H9 (cell line): ENCODE results near the gene LINC01488. TPM values are rescaled to one million over a fixed set of nuclear protein-coding genes. Genes with fewer than 3 reads are reported as not detected.

Experiments used
- DNase-seq: peaks from one replicate; pipeline ENCODE4 v3.0.0-alpha.2; 2017
- H2AFZ ChIP-seq: one replicate; pipeline ENCODE4 v1.6.1; 2013; ENCODE audit warnings: mild to moderate bottlenecking, low read length, control low read depth, moderate library complexity
- H2AK5ac ChIP-seq: 2 replicates; pipeline ENCODE4 v1.6.1; 2013; ENCODE audit warnings: low read length, control low read depth, mixed read lengths; ENCODE audit not compliant: insufficient read length
- H2BK120ac ChIP-seq: one replicate; pipeline ENCODE4 v1.6.1; 2013; ENCODE audit warnings: low read depth, mild to moderate bottlenecking, low read length, control low read depth, inconsistent platforms; ENCODE audit not compliant: poor library complexity, severe bottlenecking
- H2BK12ac ChIP-seq: 2 replicates; pipeline ENCODE4 v1.6.1; 2013; ENCODE audit warnings: low read length, control low read depth, mixed read lengths, low read depth; ENCODE audit not compliant: insufficient read length
- H2BK15ac ChIP-seq: 2 replicates; pipeline ENCODE4 v1.6.1; 2013; ENCODE audit warnings: low read depth, low read length, control low read depth
- H2BK20ac ChIP-seq: one replicate; pipeline ENCODE4 v1.6.1; 2013; ENCODE audit warnings: low read depth, mild to moderate bottlenecking, low read length, control low read depth, inconsistent platforms; ENCODE audit not compliant: poor library complexity, severe bottlenecking
- H2BK5ac ChIP-seq: 2 replicates; pipeline ENCODE4 v1.6.1; 2013; ENCODE audit warnings: low read length, control low read depth, mixed read lengths; ENCODE audit not compliant: insufficient read length
- H3K14ac ChIP-seq: 2 replicates; pipeline ENCODE4 v1.6.1; 2013; ENCODE audit warnings: low read length, control low read depth; ENCODE audit not compliant: insufficient read depth
- H3K18ac ChIP-seq: 2 replicates; pipeline ENCODE4 v1.6.1; 2013; ENCODE audit warnings: low read depth, mild to moderate bottlenecking, mixed read lengths, low read length, control low read depth; ENCODE audit not compliant: insufficient read length
- H3K23ac ChIP-seq: 2 replicates; pipeline ENCODE4 v1.6.1; 2013; ENCODE audit warnings: low read length, control low read depth, mixed read lengths, low read depth; ENCODE audit not compliant: insufficient read length
- H3K23me2 ChIP-seq: 2 replicates; pipeline ENCODE4 v1.6.1; 2013; ENCODE audit warnings: low read depth, mild to moderate bottlenecking, mixed read lengths, low read length, control low read depth; ENCODE audit not compliant: insufficient read length, poor library complexity, severe bottlenecking
- H3K27ac ChIP-seq: 2 replicates; pipeline ENCODE4 v1.5.1; 2013; ENCODE audit warnings: low read length, control low read depth, mixed read lengths, low read depth; ENCODE audit not compliant: insufficient read length
- H3K27me3 ChIP-seq: 2 replicates; pipeline ENCODE4 v1.6.1; 2013; ENCODE audit warnings: low read length, control low read depth, inconsistent platforms; ENCODE audit not compliant: insufficient read depth
- H3K4ac ChIP-seq: 2 replicates; pipeline ENCODE4 v1.6.1; 2013; ENCODE audit warnings: low read depth, mild to moderate bottlenecking, control low read depth, inconsistent platforms, low read length, moderate library complexity
- H3K4me1 ChIP-seq: 2 replicates; pipeline ENCODE4 v1.6.1; 2013; ENCODE audit warnings: low read length, control low read depth, inconsistent platforms; ENCODE audit not compliant: insufficient read depth
- H3K4me2 ChIP-seq: 2 replicates; pipeline ENCODE4 v1.6.1; 2013; ENCODE audit warnings: low read length, control low read depth, mixed read lengths; ENCODE audit not compliant: insufficient read length, insufficient read depth
- H3K56ac ChIP-seq: 2 replicates; pipeline ENCODE4 v1.6.1; 2013; ENCODE audit warnings: low read depth, mild to moderate bottlenecking, mixed read lengths, low read length, control low read depth; ENCODE audit not compliant: insufficient read length
- H3K79me1 ChIP-seq: 2 replicates; pipeline ENCODE4 v1.6.1; 2013; ENCODE audit warnings: low read depth, mild to moderate bottlenecking, moderate library complexity, low read length, control low read depth, inconsistent platforms; ENCODE audit not compliant: insufficient read depth, poor library complexity, severe bottlenecking
- H3K79me2 ChIP-seq: 2 replicates; pipeline ENCODE4 v1.6.1; 2013; ENCODE audit warnings: low read length, control low read depth, inconsistent platforms; ENCODE audit not compliant: insufficient read depth
- H3K9ac ChIP-seq: 2 replicates; pipeline ENCODE4 v1.6.1; 2013; ENCODE audit warnings: low read length, control low read depth, mixed read lengths; ENCODE audit not compliant: insufficient read length; ENCODE audit errors: extremely low read depth
- H3K9me3 ChIP-seq: one replicate; pipeline ENCODE4 v1.6.1; 2013; ENCODE audit warnings: low read depth, low read length, inconsistent platforms; ENCODE audit not compliant: control insufficient read depth
- H3T11ph ChIP-seq: one replicate; pipeline ENCODE4 v1.6.1; 2013; ENCODE audit warnings: mild to moderate bottlenecking, low read length, control low read depth, inconsistent platforms
- H4K20me1 ChIP-seq: one replicate; pipeline ENCODE4 v1.6.1; 2013; ENCODE audit not compliant: control insufficient read depth, insufficient read length, insufficient read depth
- H4K5ac ChIP-seq: 2 replicates; pipeline ENCODE4 v1.6.1; 2013; ENCODE audit warnings: low read depth, mild to moderate bottlenecking, mixed read lengths, low read length, control low read depth; ENCODE audit not compliant: insufficient read length
- H4K8ac ChIP-seq: replicated peaks from 2 replicates; pipeline ENCODE4 v1.6.1; 2013; ENCODE audit warnings: low read length, control low read depth, mixed read lengths, low read depth; ENCODE audit not compliant: insufficient read length
- H4K91ac ChIP-seq: 2 replicates; pipeline ENCODE4 v1.6.1; 2013; ENCODE audit warnings: low read depth, mild to moderate bottlenecking, moderate library complexity, mixed read lengths, low read length, control low read depth; ENCODE audit not compliant: insufficient read length
- H3K27ac Mint-ChIP-seq, 3 experiments: 2 replicates in 2 of 3; 3 replicates in 1 of 3; pipeline ENCODE4 v1.8.0; 2020 to 2021; ENCODE audit warnings: mixed read lengths in 3 of 3, mild to moderate bottlenecking in 1 of 3, moderate library complexity in 1 of 3
- H3K27me3 Mint-ChIP-seq: 2 replicates; pipeline ENCODE4 v1.8.0; 2021; ENCODE audit warnings: low read depth, mild to moderate bottlenecking, moderate library complexity, mixed read lengths
- H3K36me3 Mint-ChIP-seq, 3 experiments: 2 replicates in 2 of 3; 3 replicates in 1 of 3; pipeline ENCODE4 v1.8.0; 2020 to 2021; ENCODE audit warnings: low read depth in 3 of 3, mixed read lengths in 3 of 3; ENCODE audit not compliant: insufficient read depth in 1 of 3
- H3K4me1 Mint-ChIP-seq, 2 experiments: 2 replicates each; pipeline ENCODE4 v1.8.0; 2020; ENCODE audit warnings: mixed read lengths in 2 of 2
- H3K4me3 Mint-ChIP-seq, 2 experiments: 2 replicates in 1 of 2; 3 replicates in 1 of 2; pipeline ENCODE4 v1.8.0; 2020 to 2021; ENCODE audit warnings: mild to moderate bottlenecking in 2 of 2, mixed read lengths in 2 of 2, moderate library complexity in 1 of 2
- H3K9me3 Mint-ChIP-seq, 2 experiments: 2 replicates in 1 of 2; 3 replicates in 1 of 2; pipeline ENCODE4 v1.8.0; 2020; ENCODE audit warnings: mild to moderate bottlenecking in 2 of 2, mixed read lengths in 2 of 2, moderate library complexity in 1 of 2
- WGBS: extraction: QIAGEN DNeasy Blood & Tissue Kit; methylation state at CpG from one replicate; pipeline ENCODE4 v1.1.7; 2013; ENCODE audit warnings: missing lambda C conversion rate, low lambda C conversion rate, mixed read lengths; ENCODE audit not compliant: insufficient read length; ENCODE audit errors: extremely low coverage; 5-methylcytosine and 5-hydroxymethylcytosine counted together
- total RNA-seq: library from RNA; stranded (reverse); gene quantifications from 2 replicates; pipeline ENCODE4 v1.2.1, GENCODE V29; 2021
- TF ChIP-seq, protein P1 (sequence below): fragments of 200-600 bp; sonication (generic); conservative IDR thresholded peaks from 3 replicates; pipeline ENCODE4 v1.8.0; 2021; ENCODE audit warnings: antibody characterized with exemption, mild to moderate bottlenecking

The LINC01488 gene
- total RNA-seq, 1 experiment from 2014 or later: not detected

- no peak overlapping the region for H3K4me3 Mint-ChIP-seq
- no peaks in the 10 kb centered on the region for H4K20me1 ChIP-seq
- no peak for DNase-seq
Observed at GRCh38 chr11:69513663-69514224, 32.3 kb downstream of the LINC01488 start.

More at GRCh38 chr11:69513663-69514224, 32.3 kb downstream of the LINC01488 start:
- Histone ChIP-seq H3K18ac (no peak overlapping the region), H3K4ac (no peak overlapping the region), H2AK5ac (no peak overlapping the region), H3K9ac (no peak overlapping the region), H3K4me1 (no peaks in the 10 kb centered on the region), H4K8ac (no peak overlapping the region), H3K79me1 (no peaks in the 10 kb centered on the region), H2BK20ac (no peak overlapping the region), H3K56ac (no peak overlapping the region), H3K9me3 (no peaks in the 10 kb centered on the region), H3K79me2 (no peaks in the 10 kb centered on the region), H4K5ac (no peak overlapping the region), H2BK120ac (no peak overlapping the region), H3K4me2 (no peak overlapping the region), H3K27ac (no peak overlapping the region), H2AFZ (no peak overlapping the region), H2BK5ac (no peak overlapping the region), H2BK12ac (no peak overlapping the region), H2BK15ac (no peak overlapping the region), H3K27me3 (no peaks in the 10 kb centered on the region), H3K23ac (no peak overlapping the region), H3K23me2 (no peaks in the 10 kb centered on the region), H3K14ac (no peak overlapping the region), H4K91ac (no peak overlapping the region), H3T11ph (no peak overlapping the region)
- TF ChIP-seq, protein P1, sequence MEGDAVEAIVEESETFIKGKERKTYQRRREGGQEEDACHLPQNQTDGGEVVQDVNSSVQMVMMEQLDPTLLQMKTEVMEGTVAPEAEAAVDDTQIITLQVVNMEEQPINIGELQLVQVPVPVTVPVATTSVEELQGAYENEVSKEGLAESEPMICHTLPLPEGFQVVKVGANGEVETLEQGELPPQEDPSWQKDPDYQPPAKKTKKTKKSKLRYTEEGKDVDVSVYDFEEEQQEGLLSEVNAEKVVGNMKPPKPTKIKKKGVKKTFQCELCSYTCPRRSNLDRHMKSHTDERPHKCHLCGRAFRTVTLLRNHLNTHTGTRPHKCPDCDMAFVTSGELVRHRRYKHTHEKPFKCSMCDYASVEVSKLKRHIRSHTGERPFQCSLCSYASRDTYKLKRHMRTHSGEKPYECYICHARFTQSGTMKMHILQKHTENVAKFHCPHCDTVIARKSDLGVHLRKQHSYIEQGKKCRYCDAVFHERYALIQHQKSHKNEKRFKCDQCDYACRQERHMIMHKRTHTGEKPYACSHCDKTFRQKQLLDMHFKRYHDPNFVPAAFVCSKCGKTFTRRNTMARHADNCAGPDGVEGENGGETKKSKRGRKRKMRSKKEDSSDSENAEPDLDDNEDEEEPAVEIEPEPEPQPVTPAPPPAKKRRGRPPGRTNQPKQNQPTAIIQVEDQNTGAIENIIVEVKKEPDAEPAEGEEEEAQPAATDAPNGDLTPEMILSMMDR: no peak
- H3K27me3 Mint-ChIP-seq: peaks cover 26% of the 10 kb centered on the region
- H3K9me3 Mint-ChIP-seq: peaks cover 18 to 23% of the 10 kb centered on the region in 2 experiments
- peaks cover 7 to 27% (median 13%) of the 10 kb centered on the region in 3 experiments for H3K36me3 Mint-ChIP-seq
- H3K27ac Mint-ChIP-seq: peak overlapping the region in 1 of 3 experiments; percentile 94; a peak in 1 of 7 replicates
- 80% methylated on average over 1 of the region's 12 CpGs for WGBS
- peaks cover 2 to 4% of the 10 kb centered on the region in 2 experiments; a peak in 3 of 4 replicates for H3K4me1 Mint-ChIP-seq
